Esophagus squamous epithelium (tissue), 4 donors: ENCODE data around the gene CBX6.

Experiments
- CTCF ChIP-seq, 6 experiments: fragments of 450-650 bp in 4 of 6; fragments of 200-600 bp in 2 of 6; sonication (generic) in 2 of 6; IDR thresholded peaks; one replicate each; pipeline ENCODE4 v1.5.1; 2016 to 2019; ENCODE audit warnings: antibody characterized with exemption in 6 of 6, mild to moderate bottlenecking in 4 of 6, moderate library complexity in 4 of 6
- POLR2A ChIP-seq, 4 donors: fragments of 450-650 bp; IDR thresholded peaks; one replicate each; pipeline ENCODE4 v1.6.1; 2017; ENCODE audit warnings: antibody characterized with exemption in 4 of 4, mild to moderate bottlenecking in 4 of 4, moderate library complexity in 3 of 4

- TF ChIP-seq CTCF (IDR thresholded peaks at IDR 0.05) (no peak), POLR2A (IDR thresholded peaks at IDR 0.05) (no peak)
Observed at GRCh38 chr22:38865201-38866023, 6.6 kb downstream of the CBX6 start.
